Chondrocyte (in vitro differentiated cells): ENCODE results near the gene FBLIM1. TPM values are rescaled to one million over a fixed set of nuclear protein-coding genes. Genes with fewer than 3 reads are reported as not detected.

Source experiments
- DNase-seq: peaks from one replicate; pipeline ENCODE4 v3.0.0; 2021; ENCODE audit warnings: mixed read lengths, low spot score
- H3K27ac Mint-ChIP-seq: one replicate; pipeline ENCODE4 v1.8.0; 2021; ENCODE audit warnings: mild to moderate bottlenecking, moderate library complexity, mixed read lengths; ENCODE audit not compliant: unreplicated experiment
- H3K27me3 Mint-ChIP-seq: 2 replicates; pipeline ENCODE4 v1.8.0; 2021; ENCODE audit warnings: low read depth, mixed read lengths
- H3K36me3 Mint-ChIP-seq: 2 replicates; pipeline ENCODE4 v1.8.0; 2021; ENCODE audit warnings: low read depth, mixed read lengths
- H3K4me1 Mint-ChIP-seq: 2 replicates; pipeline ENCODE4 v1.8.0; 2021; ENCODE audit warnings: low read depth, mild to moderate bottlenecking, mixed read lengths
- H3K4me3 Mint-ChIP-seq: one replicate; pipeline ENCODE4 v1.8.0; 2021; ENCODE audit warnings: mild to moderate bottlenecking, moderate library complexity, mixed read lengths; ENCODE audit not compliant: unreplicated experiment
- H3K9me3 Mint-ChIP-seq: 2 replicates; pipeline ENCODE4 v1.8.0; 2021; ENCODE audit warnings: low read depth, mixed read lengths
- CTCF ChIP-seq: fragments of 200-600 bp; sonication (generic); IDR thresholded peaks from 2 replicates; pipeline ENCODE4 v1.5.0; 2021; ENCODE audit warnings: antibody characterized with exemption, mild to moderate bottlenecking, moderate library complexity
- total RNA-seq: library from RNA; stranded (reverse); gene quantifications from 3 replicates; pipeline ENCODE4 v1.2.1, GENCODE V29; 2021

Gene FBLIM1
- total RNA-seq, 1 donor from 2014 or later: 492 TPM

- Mint-ChIP-seq H3K4me3 (no peak overlapping the region), H3K27ac (no peak overlapping the region), H3K9me3 (no peaks in the 10 kb centered on the region), H3K4me1 (peaks cover 33% of the 10 kb centered on the region), H3K36me3 (no peaks in the 10 kb centered on the region), H3K27me3 (no peaks in the 10 kb centered on the region)
- DNase-seq: no peak
- peak; percentile 31 for TF ChIP-seq CTCF
These were observed 71.7 kb downstream of the FBLIM1 start for GRCh38 chr1:15830258-15830657.

- Mint-ChIP-seq H3K27ac (peak overlapping the region; percentile 99), H3K4me1 (peaks cover 25% of the 10 kb centered on the region), H3K27me3 (no peaks in the 10 kb centered on the region), H3K9me3 (no peaks in the 10 kb centered on the region), H3K36me3 (no peaks in the 10 kb centered on the region), H3K4me3 (peak overlapping the region; percentile 91)
- TF ChIP-seq CTCF: no peak
- no peak for DNase-seq
These were observed 74.6 kb downstream of the FBLIM1 start for GRCh38 chr1:15833069-15833679.

GRCh38 chr1:15833842-15834405, 75.3 kb downstream of the FBLIM1 start:
- Mint-ChIP-seq H3K9me3 (no peaks in the 10 kb centered on the region), H3K4me1 (peaks cover 25% of the 10 kb centered on the region), H3K27me3 (no peaks in the 10 kb centered on the region), H3K36me3 (no peaks in the 10 kb centered on the region), H3K27ac (peak overlapping the region; percentile 99), H3K4me3 (peak overlapping the region; percentile 91)
- DNase-seq: no peak
- no peak for TF ChIP-seq CTCF

- Mint-ChIP-seq H3K27ac (peak overlapping the region; percentile 99), H3K27me3 (no peaks in the 10 kb centered on the region), H3K4me1 (peaks cover 25% of the 10 kb centered on the region), H3K9me3 (no peaks in the 10 kb centered on the region), H3K36me3 (no peaks in the 10 kb centered on the region), H3K4me3 (peak overlapping the region; percentile 91)
- peak; percentile 92 for DNase-seq
- peak; percentile 6 for TF ChIP-seq CTCF
These were observed 76.0 kb downstream of the FBLIM1 start for GRCh38 chr1:15834406-15835204.

- Mint-ChIP-seq H3K9me3 (no peaks in the 10 kb centered on the region), H3K27ac (peak overlapping the region; percentile 99), H3K4me3 (peak overlapping the region; percentile 91), H3K4me1 (peaks cover 25% of the 10 kb centered on the region), H3K27me3 (no peaks in the 10 kb centered on the region), H3K36me3 (no peaks in the 10 kb centered on the region)
- no peak for DNase-seq
- peak; percentile 13 for TF ChIP-seq CTCF
These were observed 76.7 kb downstream of the FBLIM1 start for GRCh38 chr1:15835205-15835740.
